Stimulated activated CD8-positive, alpha-beta memory T cell treated with anti-CD3 and anti-CD28 coated beads, Interleukin-2, amount 100 ng/mL, for 48 hours (primary cell): ENCODE data around the gene CBR1.
A peak's percentile ranks its signal among the peaks of the same experiment; 100 is the strongest.

Experiments used
- DNase-seq, 2 donors: peaks; one replicate each; pipeline ENCODE4 v3.0.0-alpha.2; 2020; ENCODE audit warnings: low read depth in 2 of 2

CBR1 gene

GRCh38 chr21:36069713-36070583, at the start of gene CBR1:
TSS of gene CBR1 (plus strand) at chr21:36070024. CDS start at chr21:36070116, 92 bp downstream.
- DNase-seq = peak; percentile 74 to 82

- DNase-seq = no peak
Observed at GRCh38 chr21:36021251-36021837, 48.5 kb upstream of the CBR1 start.

GRCh38 chr21:36022427-36023091, 47.3 kb upstream of the CBR1 start:
- DNase-seq = no peak

- DNase-seq = no peak
Observed at GRCh38 chr21:36023092-36023480, 46.7 kb upstream of the CBR1 start.

- DNase-seq = no peak
Observed at GRCh38 chr21:36024782-36025181, 45.0 kb upstream of the CBR1 start.

GRCh38 chr21:36027347-36027746, 42.5 kb upstream of the CBR1 start:
- no peak for DNase-seq

- DNase-seq = peak; percentile 16 to 43
Observed at GRCh38 chr21:36028127-36029069, 41.4 kb upstream of the CBR1 start.

GRCh38 chr21:36029309-36029708, 40.5 kb upstream of the CBR1 start:
- no peak for DNase-seq

GRCh38 chr21:36030581-36031189, 39.1 kb upstream of the CBR1 start:
- no peak for DNase-seq

- no peak for DNase-seq
Observed at GRCh38 chr21:36032647-36033406, 37.0 kb upstream of the CBR1 start.

- DNase-seq = no peak
Observed at GRCh38 chr21:36034211-36034913, 35.5 kb upstream of the CBR1 start.

- DNase-seq = no peak
Observed at GRCh38 chr21:36035381-36035791, 34.4 kb upstream of the CBR1 start.

GRCh38 chr21:36038701-36039497, 30.9 kb upstream of the CBR1 start:
- no peak for DNase-seq

GRCh38 chr21:36039861-36040260, 30.0 kb upstream of the CBR1 start:
- DNase-seq = no peak

GRCh38 chr21:36040389-36040788, 29.4 kb upstream of the CBR1 start:
- no peak for DNase-seq

GRCh38 chr21:36041910-36042309, 27.9 kb upstream of the CBR1 start:
- no peak for DNase-seq

GRCh38 chr21:36044056-36044455, 25.8 kb upstream of the CBR1 start:
- DNase-seq = no peak

GRCh38 chr21:36045993-36046392, 23.8 kb upstream of the CBR1 start:
- DNase-seq = no peak

GRCh38 chr21:36047139-36047538, 22.7 kb upstream of the CBR1 start:
- no peak for DNase-seq
